Fibroblast of pulmonary artery (primary cell): Measurements from ENCODE around the gene FMN1.
A peak's percentile ranks its signal among the peaks of the same experiment; 100 is the strongest.

ENCODE experiments used
- DNase-seq: peaks from one replicate; pipeline ENCODE4 v3.0.0-alpha.2; 2010; ENCODE audit warnings: low read depth
- H3K4me3 ChIP-seq: replicated peaks from 2 replicates; pipeline ENCODE4 v1.5.1; 2011; ENCODE audit warnings: low read depth, mild to moderate bottlenecking, control low read depth, low read length, moderate library complexity
- TF ChIP-seq, protein P1 (sequence below): IDR thresholded peaks from 2 replicates; pipeline ENCODE4 v1.5.1; 2011; ENCODE audit warnings: mild to moderate bottlenecking, control low read depth, low read length, inconsistent platforms; ENCODE audit errors: missing control alignments

Gene FMN1

DNA sequence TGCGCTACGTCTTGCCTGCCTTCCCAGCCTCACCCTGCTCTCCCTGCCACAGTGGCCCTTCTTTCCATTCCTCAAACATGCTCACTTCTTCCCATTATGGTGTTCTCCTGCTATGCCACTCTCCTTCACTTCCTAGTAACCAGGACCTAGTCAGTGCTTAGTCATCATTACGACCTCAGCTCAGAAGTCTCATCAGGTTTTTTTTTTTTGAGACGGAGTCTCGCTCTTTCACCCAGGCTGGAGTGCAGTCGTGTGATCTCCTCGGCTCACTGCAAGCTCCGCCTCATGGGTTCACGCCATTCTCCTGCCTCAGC lies 327.2 kb downstream of the FMN1 start:
- TF ChIP-seq, protein P1, sequence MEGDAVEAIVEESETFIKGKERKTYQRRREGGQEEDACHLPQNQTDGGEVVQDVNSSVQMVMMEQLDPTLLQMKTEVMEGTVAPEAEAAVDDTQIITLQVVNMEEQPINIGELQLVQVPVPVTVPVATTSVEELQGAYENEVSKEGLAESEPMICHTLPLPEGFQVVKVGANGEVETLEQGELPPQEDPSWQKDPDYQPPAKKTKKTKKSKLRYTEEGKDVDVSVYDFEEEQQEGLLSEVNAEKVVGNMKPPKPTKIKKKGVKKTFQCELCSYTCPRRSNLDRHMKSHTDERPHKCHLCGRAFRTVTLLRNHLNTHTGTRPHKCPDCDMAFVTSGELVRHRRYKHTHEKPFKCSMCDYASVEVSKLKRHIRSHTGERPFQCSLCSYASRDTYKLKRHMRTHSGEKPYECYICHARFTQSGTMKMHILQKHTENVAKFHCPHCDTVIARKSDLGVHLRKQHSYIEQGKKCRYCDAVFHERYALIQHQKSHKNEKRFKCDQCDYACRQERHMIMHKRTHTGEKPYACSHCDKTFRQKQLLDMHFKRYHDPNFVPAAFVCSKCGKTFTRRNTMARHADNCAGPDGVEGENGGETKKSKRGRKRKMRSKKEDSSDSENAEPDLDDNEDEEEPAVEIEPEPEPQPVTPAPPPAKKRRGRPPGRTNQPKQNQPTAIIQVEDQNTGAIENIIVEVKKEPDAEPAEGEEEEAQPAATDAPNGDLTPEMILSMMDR, result no peak
- peak; percentile 77 for DNase-seq
- no peak overlapping the region for H3K4me3 ChIP-seq

DNA sequence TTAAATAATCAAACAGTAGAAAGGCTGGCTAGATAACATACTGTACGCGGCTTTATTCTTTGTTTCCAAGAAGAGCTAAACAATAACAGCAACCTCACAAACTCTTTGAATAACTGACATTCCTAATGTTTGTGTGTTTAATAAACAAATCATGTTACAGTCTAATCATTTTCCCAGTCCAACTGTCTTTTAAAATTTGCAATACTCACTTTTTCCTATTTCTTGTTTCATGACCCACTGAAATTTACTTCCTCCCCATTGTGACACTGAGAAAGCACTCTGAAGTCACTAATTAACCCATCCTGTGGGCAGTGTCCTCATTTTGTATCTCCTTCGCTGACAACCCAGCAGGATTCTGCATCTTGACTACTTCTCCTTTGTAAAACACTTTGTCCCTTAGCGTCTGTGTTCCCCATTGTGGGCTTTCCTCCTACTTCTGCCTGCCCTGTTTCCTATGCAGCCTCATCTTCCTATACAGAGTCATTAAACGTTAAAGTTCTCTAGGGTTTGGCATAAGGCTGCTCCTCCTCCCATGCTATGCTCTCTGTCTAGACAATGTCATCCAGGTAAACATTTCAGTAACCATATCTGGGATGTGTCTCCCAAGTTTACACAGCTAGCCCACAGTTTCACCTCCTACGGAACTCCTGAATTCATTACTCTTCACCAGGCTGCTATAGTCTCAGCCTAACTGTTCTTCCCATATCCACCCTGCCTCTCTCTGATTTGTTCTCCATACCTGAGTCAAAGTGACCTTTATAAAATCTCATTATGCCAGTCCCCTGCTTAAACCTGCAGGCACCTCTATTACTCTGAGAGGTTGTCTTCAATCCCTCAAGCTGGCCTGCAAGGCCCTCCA lies 327.8 kb downstream of the FMN1 start:
- TF ChIP-seq, protein P1, result no peak
- no peak overlapping the region for H3K4me3 ChIP-seq
- no peak for DNase-seq

DNA sequence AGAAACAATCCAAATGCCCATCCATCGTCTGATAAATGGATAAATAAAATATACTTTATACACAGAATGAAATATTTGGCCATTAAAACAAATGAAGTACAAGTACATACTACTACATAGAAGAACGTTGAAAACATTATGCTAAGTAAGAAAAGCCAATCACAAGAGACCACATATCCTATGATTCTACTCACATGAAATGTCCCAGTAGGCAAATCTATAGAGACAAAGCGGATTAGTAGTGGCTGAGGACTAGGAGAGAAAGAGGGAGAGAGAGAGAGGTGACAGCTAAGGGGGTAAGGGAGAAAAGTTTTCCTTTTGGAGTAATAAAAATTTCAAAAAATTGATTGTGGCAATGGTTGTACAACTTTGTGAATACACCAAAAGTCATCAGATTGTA lies 329.7 kb downstream of the FMN1 start:
- no peak overlapping the region for H3K4me3 ChIP-seq
- no peak for DNase-seq
- TF ChIP-seq, protein P1, result no peak

DNA sequence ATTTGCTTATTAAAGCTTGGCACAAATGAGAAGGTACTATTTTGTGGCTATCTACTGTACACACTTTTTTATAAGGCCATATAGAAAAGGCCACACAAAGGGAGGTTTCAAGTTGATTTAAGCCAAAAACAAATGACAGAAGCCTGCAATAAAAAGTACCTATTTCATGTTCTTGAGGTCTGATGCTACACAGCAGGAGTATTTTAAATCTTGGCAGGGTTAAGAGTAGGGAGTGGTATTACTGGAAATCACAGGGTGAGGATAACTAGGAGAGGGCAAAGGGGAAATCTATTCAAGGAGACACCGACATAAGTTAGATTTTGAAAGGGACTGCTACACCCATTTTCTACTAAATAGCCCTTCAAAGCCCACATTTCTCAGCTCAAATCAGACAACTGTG lies 330.5 kb downstream of the FMN1 start:
- TF ChIP-seq, protein P1, result no peak
- no peak for DNase-seq
- no peak overlapping the region for H3K4me3 ChIP-seq

DNA sequence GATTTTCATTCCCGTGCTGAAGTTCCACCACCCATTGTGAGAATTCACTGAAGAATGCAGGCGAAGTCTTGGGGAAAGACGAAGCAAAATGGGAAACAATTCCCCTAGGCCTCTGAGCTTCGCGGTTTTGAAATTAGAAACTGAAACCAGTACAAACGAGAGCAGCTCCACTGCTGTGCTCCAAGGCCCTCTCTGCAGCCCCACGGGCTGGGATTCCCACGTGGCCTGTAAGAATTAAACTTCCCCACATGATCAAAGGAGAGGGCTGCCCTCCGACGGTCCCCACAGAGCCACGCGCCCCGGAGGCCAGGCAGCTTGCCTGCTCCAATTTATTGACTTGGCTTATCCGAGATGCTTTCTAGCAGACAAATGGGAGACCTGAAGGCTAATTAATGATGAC lies 332.8 kb downstream of the FMN1 start:
- TF ChIP-seq, protein P1, result no peak
- no peak for DNase-seq
- H3K4me3 ChIP-seq, result no peak overlapping the region

DNA sequence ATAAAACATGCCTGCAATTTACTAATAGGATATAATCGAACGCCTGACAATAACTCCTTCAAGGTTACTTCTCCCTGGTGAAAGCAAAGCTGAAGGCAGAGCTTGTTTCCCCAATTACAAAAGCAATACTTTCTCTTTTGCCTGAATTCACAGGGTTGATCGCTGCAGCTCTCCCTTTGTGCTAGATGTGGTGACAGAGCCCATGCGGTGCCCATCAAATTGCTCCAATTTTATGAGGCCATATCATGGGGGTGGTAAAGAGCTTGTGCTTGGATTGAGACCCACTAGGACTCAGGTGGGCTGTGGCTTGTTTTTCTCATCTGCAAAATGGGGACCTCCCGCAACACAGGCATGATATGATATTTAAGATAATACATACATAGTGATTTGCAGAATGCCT lies 333.3 kb downstream of the FMN1 start:
- TF ChIP-seq, protein P1, result no peak
- DNase-seq, result no peak

DNA sequence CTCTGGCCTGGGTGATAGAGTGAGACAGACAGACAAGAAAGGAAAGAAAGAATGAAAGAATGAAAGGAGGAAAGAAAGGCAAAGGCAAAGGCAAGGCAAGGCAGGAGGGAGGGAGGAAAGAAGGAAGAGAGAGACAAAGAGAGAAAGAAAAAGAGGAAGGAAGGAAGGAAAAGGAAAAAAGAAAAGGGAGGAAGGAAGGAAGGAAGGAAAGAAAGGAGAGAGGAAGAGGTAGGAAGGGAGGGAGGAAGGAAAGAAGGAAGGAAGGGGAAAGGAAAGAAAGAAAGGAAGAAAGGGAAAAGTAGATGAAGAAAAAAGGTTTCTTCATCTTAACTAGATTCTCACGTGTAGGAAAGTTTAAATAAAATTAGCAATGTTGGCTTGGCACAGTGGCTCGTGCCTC lies 334.5 kb downstream of the FMN1 start:
- no peak for DNase-seq
- TF ChIP-seq, protein P1, result no peak
- no peak overlapping the region for H3K4me3 ChIP-seq

More for the DNA sequence above, 333.3 kb downstream of the FMN1 start:
- no peak overlapping the region for H3K4me3 ChIP-seq
